Liver (tissue), 9 donors: ENCODE data around the gene GPR55. TPM values are rescaled to one million over a fixed set of nuclear protein-coding genes. Genes with fewer than 3 reads are reported as not detected.

Experiments
- DNase-seq: peaks from one replicate; pipeline ENCODE4 v3.0.0-alpha.2; 2017; ENCODE audit warnings: low spot score
- H3K27ac ChIP-seq, 2 donors: one replicate each; pipeline ENCODE4 v1.7.0; 2013; ENCODE audit warnings: inconsistent platforms in 2 of 2, low read length in 2 of 2, control low read depth in 1 of 2, low read depth in 1 of 2, mild to moderate bottlenecking in 1 of 2
- H3K27me3 ChIP-seq, 4 donors: one replicate each; pipeline versions ENCODE4 v1.6.1 to v1.7.0; 2013; ENCODE audit warnings: low read length in 3 of 4, inconsistent platforms in 1 of 4, mild to moderate bottlenecking in 1 of 4, moderate library complexity in 1 of 4; ENCODE audit not compliant: control insufficient read depth in 4 of 4, insufficient read depth in 4 of 4
- H3K36me3 ChIP-seq, 4 donors: one replicate each; pipeline versions ENCODE4 v1.6.1 to v1.7.0; 2013; ENCODE audit warnings: low read length in 3 of 4, mild to moderate bottlenecking in 3 of 4, low read depth in 1 of 4, moderate library complexity in 1 of 4; ENCODE audit not compliant: control insufficient read depth in 4 of 4, insufficient read depth in 3 of 4
- H3K4me1 ChIP-seq, 4 donors: one replicate each; pipeline versions ENCODE4 v1.6.1 to v1.7.0; 2013; ENCODE audit warnings: low read length in 3 of 4, mild to moderate bottlenecking in 3 of 4, moderate library complexity in 1 of 4; ENCODE audit not compliant: control insufficient read depth in 4 of 4, insufficient read depth in 4 of 4
- H3K4me3 ChIP-seq, 3 donors: one replicate each; pipeline versions ENCODE4 v1.6.1 to v1.7.0; 2013; ENCODE audit warnings: low read length in 3 of 3, control low read depth in 1 of 3, low read depth in 1 of 3, mild to moderate bottlenecking in 1 of 3
- H3K9ac ChIP-seq, 2 donors: one replicate each; pipeline ENCODE4 v1.7.0; 2013; ENCODE audit warnings: low read length in 2 of 2, mild to moderate bottlenecking in 2 of 2, moderate library complexity in 2 of 2, control low read depth in 1 of 2, low read depth in 1 of 2
- H3K9me3 ChIP-seq, 4 donors: one replicate each; pipeline versions ENCODE4 v1.6.1 to v1.7.0; 2013; ENCODE audit warnings: low read length in 3 of 4; ENCODE audit not compliant: control insufficient read depth in 4 of 4
- GABPA ChIP-seq, 2 donors: IDR thresholded peaks in 1 of 2; conservative IDR thresholded peaks in 1 of 2; 2 replicates each; pipeline ENCODE4 v1.6.1; 2016; ENCODE audit warnings: antibody characterized with exemption in 2 of 2, mild to moderate bottlenecking in 1 of 2, moderate library complexity in 1 of 2
- HNF4A ChIP-seq, 2 donors: conservative IDR thresholded peaks; 2 replicates each; pipeline ENCODE4 v1.6.1; 2016; ENCODE audit warnings: antibody characterized with exemption in 2 of 2, mild to moderate bottlenecking in 2 of 2
- HNF4G ChIP-seq: IDR thresholded peaks from 2 replicates; pipeline ENCODE4 v1.6.1; 2016; ENCODE audit warnings: antibody characterized with exemption
- JUND ChIP-seq, 2 donors: IDR thresholded peaks; 2 replicates each; pipeline ENCODE4 v1.6.1; 2016; ENCODE audit warnings: antibody characterized with exemption in 2 of 2
- RAD21 ChIP-seq, 2 donors: IDR thresholded peaks; 2 replicates each; pipeline ENCODE4 v1.6.1; 2016; ENCODE audit warnings: antibody characterized with exemption in 2 of 2, mild to moderate bottlenecking in 2 of 2
- YY1 ChIP-seq: IDR thresholded peaks from 2 replicates; pipeline ENCODE4 v1.6.1; 2016; ENCODE audit warnings: antibody characterized with exemption, mild to moderate bottlenecking
- WGBS: extraction: QIAGEN DNeasy Blood & Tissue Kit; methylation state at CpG from one replicate; pipeline ENCODE4 v1.1.7; 2013; 5-methylcytosine and 5-hydroxymethylcytosine counted together
- polyA plus RNA-seq, 2 donors: library from polyadenylated mRNA; stranded (reverse) in 1 of 2; unstranded in 1 of 2; fragments of 200-250 nt in 1 of 2; fragments of >200 nt in 1 of 2; fragmentation: Nextera tagmentation in 1 of 2; extraction: Ambion mirVana in 1 of 2; gene quantifications; one replicate each; pipeline versions ENCODE4 v1.2.1 to v1.2.3, GENCODE V29; 2013 to 2015
- total RNA-seq, 2 donors: library from RNA; depleted of rRNA; stranded (reverse); fragments of >200 nt; gene quantifications; one replicate each; pipeline ENCODE4 v1.2.3, GENCODE V29; 2014
- TF ChIP-seq, protein P1 (sequence below): IDR thresholded peaks from 2 replicates; pipeline ENCODE4 v1.6.1; 2016; ENCODE audit warnings: antibody characterized with exemption, mild to moderate bottlenecking
- TF ChIP-seq, protein P2 (sequence below): IDR thresholded peaks from 2 replicates; pipeline ENCODE4 v1.6.1; 2016; ENCODE audit warnings: antibody characterized with exemption
- TF ChIP-seq, protein P3 (sequence below): fragments of 150-350 bp; IDR thresholded peaks from 2 replicates; pipeline ENCODE4 v1.5.1; 2017; ENCODE audit warnings: improper control_type of control experiment, low read depth, low read length; ENCODE audit not compliant: missing input control
- donor health status: healthy.
- donor health status: healthy.
- donor health status: healthy.
- donor health status: healthy.
- donor health status: healthy.

GPR55 gene
- total and polyA plus RNA-seq, 4 donors: 0.05 to 0.17 (median 0.10) TPM; not detected in 1

DNA sequence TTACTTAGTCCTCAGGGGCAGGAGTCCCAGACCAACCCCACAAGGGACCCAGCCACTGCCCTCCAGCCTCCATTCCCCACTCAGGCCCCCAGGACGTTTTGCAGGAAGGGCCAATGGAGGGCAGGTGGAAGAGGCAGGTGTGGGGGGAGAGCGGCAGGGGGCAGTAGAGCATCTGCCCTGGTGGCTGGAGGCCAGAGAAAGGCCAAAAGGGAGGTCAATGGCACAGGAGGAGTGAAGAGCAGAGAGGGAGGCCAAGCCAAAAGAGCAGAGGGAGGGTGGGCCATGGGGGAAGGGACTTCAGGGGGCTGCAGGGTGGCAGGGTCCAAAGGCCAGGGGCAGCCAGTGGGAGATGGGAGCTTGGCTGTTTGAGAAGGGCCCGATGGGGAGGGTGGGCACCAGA is 17.3 kb upstream of the GPR55 start (continued):
- TF ChIP-seq, protein P1, sequence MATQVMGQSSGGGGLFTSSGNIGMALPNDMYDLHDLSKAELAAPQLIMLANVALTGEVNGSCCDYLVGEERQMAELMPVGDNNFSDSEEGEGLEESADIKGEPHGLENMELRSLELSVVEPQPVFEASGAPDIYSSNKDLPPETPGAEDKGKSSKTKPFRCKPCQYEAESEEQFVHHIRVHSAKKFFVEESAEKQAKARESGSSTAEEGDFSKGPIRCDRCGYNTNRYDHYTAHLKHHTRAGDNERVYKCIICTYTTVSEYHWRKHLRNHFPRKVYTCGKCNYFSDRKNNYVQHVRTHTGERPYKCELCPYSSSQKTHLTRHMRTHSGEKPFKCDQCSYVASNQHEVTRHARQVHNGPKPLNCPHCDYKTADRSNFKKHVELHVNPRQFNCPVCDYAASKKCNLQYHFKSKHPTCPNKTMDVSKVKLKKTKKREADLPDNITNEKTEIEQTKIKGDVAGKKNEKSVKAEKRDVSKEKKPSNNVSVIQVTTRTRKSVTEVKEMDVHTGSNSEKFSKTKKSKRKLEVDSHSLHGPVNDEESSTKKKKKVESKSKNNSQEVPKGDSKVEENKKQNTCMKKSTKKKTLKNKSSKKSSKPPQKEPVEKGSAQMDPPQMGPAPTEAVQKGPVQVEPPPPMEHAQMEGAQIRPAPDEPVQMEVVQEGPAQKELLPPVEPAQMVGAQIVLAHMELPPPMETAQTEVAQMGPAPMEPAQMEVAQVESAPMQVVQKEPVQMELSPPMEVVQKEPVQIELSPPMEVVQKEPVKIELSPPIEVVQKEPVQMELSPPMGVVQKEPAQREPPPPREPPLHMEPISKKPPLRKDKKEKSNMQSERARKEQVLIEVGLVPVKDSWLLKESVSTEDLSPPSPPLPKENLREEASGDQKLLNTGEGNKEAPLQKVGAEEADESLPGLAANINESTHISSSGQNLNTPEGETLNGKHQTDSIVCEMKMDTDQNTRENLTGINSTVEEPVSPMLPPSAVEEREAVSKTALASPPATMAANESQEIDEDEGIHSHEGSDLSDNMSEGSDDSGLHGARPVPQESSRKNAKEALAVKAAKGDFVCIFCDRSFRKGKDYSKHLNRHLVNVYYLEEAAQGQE: no peak
- TF ChIP-seq, protein P2, sequence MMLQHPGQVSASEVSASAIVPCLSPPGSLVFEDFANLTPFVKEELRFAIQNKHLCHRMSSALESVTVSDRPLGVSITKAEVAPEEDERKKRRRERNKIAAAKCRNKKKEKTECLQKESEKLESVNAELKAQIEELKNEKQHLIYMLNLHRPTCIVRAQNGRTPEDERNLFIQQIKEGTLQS: no peak
- TF ChIP-seq RAD21 (IDR thresholded peaks at IDR 0.05): no peak

DNA sequence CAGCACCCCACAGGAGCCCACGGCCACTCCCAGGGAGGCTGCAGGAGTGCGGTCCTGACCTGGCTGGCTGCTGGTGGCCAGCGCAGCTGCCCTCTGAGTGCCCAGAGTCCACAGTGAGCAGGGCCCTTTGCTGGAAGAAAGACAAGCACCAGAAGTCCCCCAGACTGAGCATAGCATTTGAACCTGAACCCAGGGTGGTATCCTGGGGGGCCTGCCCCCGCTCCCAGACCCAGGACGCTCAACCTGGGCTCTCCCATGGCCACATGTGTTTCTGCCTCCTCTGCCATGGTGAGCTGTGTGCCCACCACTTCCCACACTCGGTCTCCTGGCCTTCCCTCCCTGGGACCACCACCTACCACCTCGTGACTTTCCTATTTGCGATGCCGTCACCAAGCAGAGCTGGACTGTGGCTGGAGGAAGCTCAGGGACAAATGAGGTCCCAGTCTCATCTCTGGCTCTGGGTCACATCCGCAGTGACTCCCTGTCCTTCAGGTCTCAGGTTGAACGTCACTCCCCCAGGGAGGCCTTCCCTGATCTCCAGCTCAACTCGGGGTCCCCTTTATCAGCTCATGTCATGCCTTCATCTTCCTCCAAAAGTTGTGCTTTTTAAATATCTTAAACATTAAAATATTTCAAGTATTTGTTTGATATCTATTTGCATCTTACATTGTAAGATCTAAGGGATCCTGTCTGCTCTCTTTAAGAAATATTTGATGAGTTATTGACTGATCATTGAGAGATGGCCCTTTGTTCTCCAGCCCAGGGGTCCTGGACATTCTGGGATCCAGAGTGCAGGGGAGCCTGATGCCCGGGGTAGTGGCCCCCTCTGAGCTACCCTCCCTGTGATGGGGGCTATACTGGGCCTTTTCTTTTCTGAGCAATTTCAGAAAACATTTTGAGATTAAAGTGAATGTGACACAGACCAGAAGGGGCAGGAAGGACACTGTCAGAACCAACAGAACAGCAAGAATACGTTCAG is 16.4 kb upstream of the GPR55 start:
- Histone ChIP-seq H3K9ac (no peak overlapping the region), H3K27me3 (no peaks in the 10 kb centered on the region), H3K4me1 (no peaks in the 10 kb centered on the region), H3K36me3 (no peaks in the 10 kb centered on the region), H3K9me3 (peaks cover 0 to 7% (median 3%) of the 10 kb centered on the region in 4 donors), H3K27ac (no peak overlapping the region), H3K4me3 (no peak overlapping the region)
- DNase-seq: no peak
- 79% methylated on average over 14 of the region's 14 CpGs for WGBS
- TF ChIP-seq JUND (IDR thresholded peaks at IDR 0.05) (no peak), HNF4G (no peak), YY1 (no peak), HNF4A (conservative IDR thresholded peaks at IDR 0.05) (no peak), GABPA (IDR thresholded peaks at IDR 0.05 in 1 of 2, conservative IDR thresholded peaks at IDR 0.05 in 1 of 2) (no peak)
- TF ChIP-seq, protein P3, sequence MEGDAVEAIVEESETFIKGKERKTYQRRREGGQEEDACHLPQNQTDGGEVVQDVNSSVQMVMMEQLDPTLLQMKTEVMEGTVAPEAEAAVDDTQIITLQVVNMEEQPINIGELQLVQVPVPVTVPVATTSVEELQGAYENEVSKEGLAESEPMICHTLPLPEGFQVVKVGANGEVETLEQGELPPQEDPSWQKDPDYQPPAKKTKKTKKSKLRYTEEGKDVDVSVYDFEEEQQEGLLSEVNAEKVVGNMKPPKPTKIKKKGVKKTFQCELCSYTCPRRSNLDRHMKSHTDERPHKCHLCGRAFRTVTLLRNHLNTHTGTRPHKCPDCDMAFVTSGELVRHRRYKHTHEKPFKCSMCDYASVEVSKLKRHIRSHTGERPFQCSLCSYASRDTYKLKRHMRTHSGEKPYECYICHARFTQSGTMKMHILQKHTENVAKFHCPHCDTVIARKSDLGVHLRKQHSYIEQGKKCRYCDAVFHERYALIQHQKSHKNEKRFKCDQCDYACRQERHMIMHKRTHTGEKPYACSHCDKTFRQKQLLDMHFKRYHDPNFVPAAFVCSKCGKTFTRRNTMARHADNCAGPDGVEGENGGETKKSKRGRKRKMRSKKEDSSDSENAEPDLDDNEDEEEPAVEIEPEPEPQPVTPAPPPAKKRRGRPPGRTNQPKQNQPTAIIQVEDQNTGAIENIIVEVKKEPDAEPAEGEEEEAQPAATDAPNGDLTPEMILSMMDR: no peak
- TF ChIP-seq, protein P1: no peak
